H9 (cell line): ENCODE data around the gene P2RX6. TPM values are rescaled to one million over a fixed set of nuclear protein-coding genes. Genes with fewer than 3 reads are reported as not detected.

Source experiments
- DNase-seq: peaks from one replicate; pipeline ENCODE4 v3.0.0-alpha.2; 2017
- H2AFZ ChIP-seq: one replicate; pipeline ENCODE4 v1.6.1; 2013; ENCODE audit warnings: mild to moderate bottlenecking, low read length, control low read depth, moderate library complexity
- H2AK5ac ChIP-seq: 2 replicates; pipeline ENCODE4 v1.6.1; 2013; ENCODE audit warnings: low read length, control low read depth, mixed read lengths; ENCODE audit not compliant: insufficient read length
- H2BK120ac ChIP-seq: one replicate; pipeline ENCODE4 v1.6.1; 2013; ENCODE audit warnings: low read depth, mild to moderate bottlenecking, low read length, control low read depth, inconsistent platforms; ENCODE audit not compliant: poor library complexity, severe bottlenecking
- H2BK12ac ChIP-seq: 2 replicates; pipeline ENCODE4 v1.6.1; 2013; ENCODE audit warnings: low read length, control low read depth, mixed read lengths, low read depth; ENCODE audit not compliant: insufficient read length
- H2BK15ac ChIP-seq: 2 replicates; pipeline ENCODE4 v1.6.1; 2013; ENCODE audit warnings: low read depth, low read length, control low read depth
- H2BK20ac ChIP-seq: one replicate; pipeline ENCODE4 v1.6.1; 2013; ENCODE audit warnings: low read depth, mild to moderate bottlenecking, low read length, control low read depth, inconsistent platforms; ENCODE audit not compliant: poor library complexity, severe bottlenecking
- H2BK5ac ChIP-seq: 2 replicates; pipeline ENCODE4 v1.6.1; 2013; ENCODE audit warnings: low read length, control low read depth, mixed read lengths; ENCODE audit not compliant: insufficient read length
- H3K14ac ChIP-seq: 2 replicates; pipeline ENCODE4 v1.6.1; 2013; ENCODE audit warnings: low read length, control low read depth; ENCODE audit not compliant: insufficient read depth
- H3K18ac ChIP-seq: 2 replicates; pipeline ENCODE4 v1.6.1; 2013; ENCODE audit warnings: low read depth, mild to moderate bottlenecking, mixed read lengths, low read length, control low read depth; ENCODE audit not compliant: insufficient read length
- H3K23ac ChIP-seq: 2 replicates; pipeline ENCODE4 v1.6.1; 2013; ENCODE audit warnings: low read length, control low read depth, mixed read lengths, low read depth; ENCODE audit not compliant: insufficient read length
- H3K23me2 ChIP-seq: 2 replicates; pipeline ENCODE4 v1.6.1; 2013; ENCODE audit warnings: low read depth, mild to moderate bottlenecking, mixed read lengths, low read length, control low read depth; ENCODE audit not compliant: insufficient read length, poor library complexity, severe bottlenecking
- H3K27ac ChIP-seq: 2 replicates; pipeline ENCODE4 v1.5.1; 2013; ENCODE audit warnings: low read length, control low read depth, mixed read lengths, low read depth; ENCODE audit not compliant: insufficient read length
- H3K27me3 ChIP-seq: 2 replicates; pipeline ENCODE4 v1.6.1; 2013; ENCODE audit warnings: low read length, control low read depth, inconsistent platforms; ENCODE audit not compliant: insufficient read depth
- H3K4ac ChIP-seq: 2 replicates; pipeline ENCODE4 v1.6.1; 2013; ENCODE audit warnings: low read depth, mild to moderate bottlenecking, control low read depth, inconsistent platforms, low read length, moderate library complexity
- H3K4me1 ChIP-seq: 2 replicates; pipeline ENCODE4 v1.6.1; 2013; ENCODE audit warnings: low read length, control low read depth, inconsistent platforms; ENCODE audit not compliant: insufficient read depth
- H3K4me2 ChIP-seq: 2 replicates; pipeline ENCODE4 v1.6.1; 2013; ENCODE audit warnings: low read length, control low read depth, mixed read lengths; ENCODE audit not compliant: insufficient read length, insufficient read depth
- H3K56ac ChIP-seq: 2 replicates; pipeline ENCODE4 v1.6.1; 2013; ENCODE audit warnings: low read depth, mild to moderate bottlenecking, mixed read lengths, low read length, control low read depth; ENCODE audit not compliant: insufficient read length
- H3K79me1 ChIP-seq: 2 replicates; pipeline ENCODE4 v1.6.1; 2013; ENCODE audit warnings: low read depth, mild to moderate bottlenecking, moderate library complexity, low read length, control low read depth, inconsistent platforms; ENCODE audit not compliant: insufficient read depth, poor library complexity, severe bottlenecking
- H3K79me2 ChIP-seq: 2 replicates; pipeline ENCODE4 v1.6.1; 2013; ENCODE audit warnings: low read length, control low read depth, inconsistent platforms; ENCODE audit not compliant: insufficient read depth
- H3K9ac ChIP-seq: 2 replicates; pipeline ENCODE4 v1.6.1; 2013; ENCODE audit warnings: low read length, control low read depth, mixed read lengths; ENCODE audit not compliant: insufficient read length; ENCODE audit errors: extremely low read depth
- H3K9me3 ChIP-seq: one replicate; pipeline ENCODE4 v1.6.1; 2013; ENCODE audit warnings: low read depth, low read length, inconsistent platforms; ENCODE audit not compliant: control insufficient read depth
- H3T11ph ChIP-seq: one replicate; pipeline ENCODE4 v1.6.1; 2013; ENCODE audit warnings: mild to moderate bottlenecking, low read length, control low read depth, inconsistent platforms
- H4K20me1 ChIP-seq: one replicate; pipeline ENCODE4 v1.6.1; 2013; ENCODE audit not compliant: control insufficient read depth, insufficient read length, insufficient read depth
- H4K5ac ChIP-seq: 2 replicates; pipeline ENCODE4 v1.6.1; 2013; ENCODE audit warnings: low read depth, mild to moderate bottlenecking, mixed read lengths, low read length, control low read depth; ENCODE audit not compliant: insufficient read length
- H4K8ac ChIP-seq: replicated peaks from 2 replicates; pipeline ENCODE4 v1.6.1; 2013; ENCODE audit warnings: low read length, control low read depth, mixed read lengths, low read depth; ENCODE audit not compliant: insufficient read length
- H4K91ac ChIP-seq: 2 replicates; pipeline ENCODE4 v1.6.1; 2013; ENCODE audit warnings: low read depth, mild to moderate bottlenecking, moderate library complexity, mixed read lengths, low read length, control low read depth; ENCODE audit not compliant: insufficient read length
- H3K27ac Mint-ChIP-seq, 3 experiments: 2 replicates in 2 of 3; 3 replicates in 1 of 3; pipeline ENCODE4 v1.8.0; 2020 to 2021; ENCODE audit warnings: mixed read lengths in 3 of 3, mild to moderate bottlenecking in 1 of 3, moderate library complexity in 1 of 3
- H3K27me3 Mint-ChIP-seq: 2 replicates; pipeline ENCODE4 v1.8.0; 2021; ENCODE audit warnings: low read depth, mild to moderate bottlenecking, moderate library complexity, mixed read lengths
- H3K36me3 Mint-ChIP-seq, 3 experiments: 2 replicates in 2 of 3; 3 replicates in 1 of 3; pipeline ENCODE4 v1.8.0; 2020 to 2021; ENCODE audit warnings: low read depth in 3 of 3, mixed read lengths in 3 of 3; ENCODE audit not compliant: insufficient read depth in 1 of 3
- H3K4me1 Mint-ChIP-seq, 2 experiments: 2 replicates each; pipeline ENCODE4 v1.8.0; 2020; ENCODE audit warnings: mixed read lengths in 2 of 2
- H3K4me3 Mint-ChIP-seq, 2 experiments: 2 replicates in 1 of 2; 3 replicates in 1 of 2; pipeline ENCODE4 v1.8.0; 2020 to 2021; ENCODE audit warnings: mild to moderate bottlenecking in 2 of 2, mixed read lengths in 2 of 2, moderate library complexity in 1 of 2
- H3K9me3 Mint-ChIP-seq, 2 experiments: 2 replicates in 1 of 2; 3 replicates in 1 of 2; pipeline ENCODE4 v1.8.0; 2020; ENCODE audit warnings: mild to moderate bottlenecking in 2 of 2, mixed read lengths in 2 of 2, moderate library complexity in 1 of 2
- CTCF ChIP-seq: fragments of 200-600 bp; sonication (generic); conservative IDR thresholded peaks from 3 replicates; pipeline ENCODE4 v1.8.0; 2021; ENCODE audit warnings: antibody characterized with exemption, mild to moderate bottlenecking
- WGBS: extraction: QIAGEN DNeasy Blood & Tissue Kit; methylation state at CpG from one replicate; pipeline ENCODE4 v1.1.7; 2013; ENCODE audit warnings: missing lambda C conversion rate, low lambda C conversion rate, mixed read lengths; ENCODE audit not compliant: insufficient read length; ENCODE audit errors: extremely low coverage; 5-methylcytosine and 5-hydroxymethylcytosine counted together
- total RNA-seq: library from RNA; stranded (reverse); gene quantifications from 2 replicates; pipeline ENCODE4 v1.2.1, GENCODE V29; 2021

The P2RX6 gene
- total RNA-seq, 1 experiment from 2014 or later, result not detected

DNA sequence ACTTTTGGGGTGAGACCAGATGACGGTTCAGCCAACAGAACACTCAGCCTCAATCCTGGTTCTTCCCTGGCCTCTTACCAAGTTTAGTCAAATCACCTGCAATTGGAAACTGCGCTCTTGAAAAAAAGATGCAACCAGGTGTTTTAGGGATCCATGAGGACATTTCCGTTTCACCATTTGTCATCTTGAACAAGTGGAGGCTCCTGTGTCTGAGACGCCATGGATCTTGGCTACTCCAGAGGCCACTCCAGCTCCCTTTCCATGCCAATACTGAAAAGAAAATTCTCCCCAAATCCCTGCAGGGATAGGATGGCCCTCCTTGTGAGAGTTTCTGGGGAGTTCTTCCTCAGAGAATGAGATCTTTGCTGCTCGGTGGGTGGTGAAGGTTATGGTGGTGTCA lies 58.5 kb downstream of the P2RX6 start:
- Histone ChIP-seq H3K23me2 (no peaks in the 10 kb centered on the region), H2BK120ac (no peak overlapping the region), H3K14ac (no peak overlapping the region), H3K79me1 (no peaks in the 10 kb centered on the region), H4K5ac (no peak overlapping the region), H2BK20ac (no peak overlapping the region), H3K4me2 (no peak overlapping the region), H3K27ac (no peak overlapping the region), H3K23ac (no peak overlapping the region), H4K20me1 (no peaks in the 10 kb centered on the region), H2BK15ac (no peak overlapping the region), H3K4ac (no peak overlapping the region), H2AK5ac (no peak overlapping the region), H3K27me3 (no peaks in the 10 kb centered on the region), H3T11ph (no peak overlapping the region), H2AFZ (no peak overlapping the region), H3K79me2 (no peaks in the 10 kb centered on the region), H3K9ac (no peak overlapping the region), H3K56ac (no peak overlapping the region), H3K18ac (no peak overlapping the region), H2BK5ac (no peak overlapping the region), H4K91ac (no peak overlapping the region), H3K9me3 (no peaks in the 10 kb centered on the region), H3K4me1 (no peaks in the 10 kb centered on the region), H2BK12ac (no peak overlapping the region), H4K8ac (no peak overlapping the region)
- Mint-ChIP-seq H3K27me3 (peaks cover 9% of the 10 kb centered on the region), H3K9me3 (peaks cover 0 to 2% of the 10 kb centered on the region in 2 experiments; a peak in 1 of 5 replicates), H3K4me1 (no peaks in the 10 kb centered on the region), H3K27ac (no peak overlapping the region; a peak in 1 of 7 replicates), H3K36me3 (no peaks in the 10 kb centered on the region; a peak in 2 of 7 replicates), H3K4me3 (no peak overlapping the region)
- no peak for DNase-seq
- no CpG with 5 or more reads among the region's 5 CpGs for WGBS
- no peak for TF ChIP-seq CTCF
